ENCODE results near the gene NUAK1. TPM values are rescaled to one million over a fixed set of nuclear protein-coding genes. Genes with fewer than 3 reads are reported as not detected.
A peak's percentile ranks its signal among the peaks of the same experiment; 100 is the strongest.

Gene NUAK1
- total and polyA plus RNA-seq, 7 donors = 1.8 to 12.1 (median 5.8) TPM

DNA sequence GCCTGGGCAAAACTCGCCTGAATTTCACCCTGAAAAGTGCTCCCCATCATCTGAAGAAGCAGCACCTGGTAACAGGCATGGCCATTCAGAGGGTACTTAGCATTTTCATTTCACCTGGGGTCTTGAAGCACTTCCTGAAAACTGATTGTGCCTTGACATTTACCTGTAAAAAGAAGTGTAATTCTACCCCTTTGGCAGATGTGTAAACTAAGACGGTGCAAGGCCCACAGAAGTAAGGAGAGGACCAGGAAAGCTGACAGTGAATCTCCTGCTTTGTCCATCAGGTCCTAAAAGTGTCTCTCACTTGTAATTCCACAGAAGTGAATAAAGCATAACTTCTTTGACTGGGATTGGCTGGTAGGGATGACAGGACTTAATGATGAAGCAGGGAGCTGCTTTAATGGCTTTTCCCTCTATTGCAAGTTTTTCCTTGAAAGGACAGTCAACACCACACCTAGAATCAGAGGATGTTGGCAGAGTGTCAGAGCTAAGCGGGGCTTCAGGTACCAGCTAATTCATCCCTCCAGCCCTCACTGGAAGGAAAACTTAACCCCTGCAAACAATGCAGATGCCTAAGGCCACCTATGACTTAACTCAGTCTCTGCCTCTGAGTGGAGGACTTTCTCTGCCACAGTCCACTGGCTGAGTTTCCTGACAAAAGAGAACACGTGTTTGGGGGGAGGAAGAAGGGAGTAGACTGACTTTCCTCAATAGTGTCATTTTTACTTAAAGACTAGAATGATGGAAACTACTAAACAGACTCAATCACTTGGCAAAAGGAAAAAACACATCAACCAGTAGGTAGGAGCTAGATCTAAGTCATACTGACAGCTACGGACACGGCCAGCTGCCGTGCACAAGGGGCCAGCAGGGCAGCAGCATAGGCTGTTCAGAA, 74.7 kb downstream of the NUAK1 start:
- intact Hi-C loops (cut with DNase I) = no loop called here
- H3K9me3 ChIP-seq = no peaks in the 10 kb centered on the region
- DNase-seq = no peak
- no peaks in the 10 kb centered on the region for H3K27me3 ChIP-seq
- peaks cover 0 to 9% (median 0%) of the 10 kb centered on the region in 4 donors for H3K36me3 ChIP-seq
- no peak overlapping the region for H3K4me3 ChIP-seq
- no peak for TF ChIP-seq POLR2AphosphoS5 (IDR thresholded peaks at IDR 0.05)
- H3K27ac ChIP-seq = no peak overlapping the region
- no peaks in the 10 kb centered on the region for H3K4me1 ChIP-seq
- 78 to 80% methylated on average over 7 of the region's 7 CpGs for WGBS, 2 donors

- TF ChIP-seq CTCF (IDR thresholded peaks at IDR 0.05) (no peak), EP300 (IDR thresholded peaks at IDR 0.05) (no peak), POLR2A (IDR thresholded peaks at IDR 0.05) (no peak), POLR2AphosphoS5 (IDR thresholded peaks at IDR 0.05) (peak in 1 of 4 donors; percentile 4)
- H3K4me1 ChIP-seq = no peaks in the 10 kb centered on the region
- H3K27ac ChIP-seq = no peak overlapping the region
- H3K36me3 ChIP-seq = no peaks in the 10 kb centered on the region
- no peak overlapping the region for H3K4me3 ChIP-seq
- WGBS, 2 donors = 81 to 89% methylated on average over 5 of the region's 5 CpGs
- no peaks in the 10 kb centered on the region for H3K9me3 ChIP-seq
- intact Hi-C loops (cut with DNase I) = no loop called here
- no peaks in the 10 kb centered on the region for H3K27me3 ChIP-seq
- no peak for DNase-seq
Observed at GRCh38 chr12:106062693-106063092, 76.1 kb downstream of the NUAK1 start.

DNA sequence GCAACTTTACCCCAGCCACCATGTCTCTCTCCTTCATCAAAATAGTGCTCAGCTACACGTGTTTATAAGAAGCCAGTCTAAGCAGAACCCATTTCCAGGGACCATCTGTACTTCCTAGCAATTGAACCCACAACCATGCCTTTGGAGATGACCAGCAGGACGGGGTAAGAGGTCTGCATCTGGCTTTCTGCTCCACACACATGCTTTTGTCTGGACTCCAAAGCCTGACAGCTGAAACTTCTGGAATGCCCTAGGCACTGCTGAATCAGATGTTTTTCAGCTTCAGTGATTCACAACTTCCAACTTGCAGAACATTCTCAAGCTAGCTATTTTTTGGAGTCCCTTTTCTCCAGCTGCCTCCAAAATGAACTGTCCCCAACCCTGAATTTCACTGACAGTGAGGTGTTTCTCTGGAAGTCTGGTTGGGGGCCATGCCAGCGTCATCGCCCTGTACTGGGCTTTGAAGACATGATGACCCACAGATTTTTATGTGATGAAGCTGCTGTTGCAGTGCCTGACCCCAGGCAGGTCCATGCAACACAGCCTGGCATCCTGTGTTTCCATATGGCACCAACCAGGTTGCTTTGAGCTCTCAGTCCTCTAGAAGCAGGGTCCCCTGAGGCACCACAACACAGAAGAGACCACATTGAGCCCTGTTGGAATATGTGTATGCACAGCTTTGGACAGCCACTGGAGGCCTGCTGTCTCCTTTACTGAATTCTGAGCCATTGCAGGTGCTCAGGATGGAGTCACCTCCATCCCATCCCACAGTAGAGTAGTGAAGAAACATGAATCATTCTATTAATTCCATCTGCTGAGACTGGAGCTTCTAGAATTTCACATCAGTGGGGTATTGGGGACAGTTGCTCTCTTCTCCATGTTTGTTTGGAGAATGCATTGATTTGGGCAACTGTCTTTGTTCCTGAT, 80.2 kb downstream of the NUAK1 start:
- H3K4me1 ChIP-seq = no peaks in the 10 kb centered on the region
- intact Hi-C loops (cut with DNase I) = no loop called here
- 77 to 79% methylated on average over 4 of the region's 4 CpGs for WGBS, 2 donors
- H3K36me3 ChIP-seq = no peaks in the 10 kb centered on the region
- peaks cover 0 to 8% (median 0%) of the 10 kb centered on the region in 4 donors for H3K9me3 ChIP-seq
- no peaks in the 10 kb centered on the region for H3K27me3 ChIP-seq
- DNase-seq = no peak
- no peak overlapping the region for H3K27ac ChIP-seq
- TF ChIP-seq POLR2A (IDR thresholded peaks at IDR 0.05) (no peak), CTCF (IDR thresholded peaks at IDR 0.05) (no peak), POLR2AphosphoS5 (IDR thresholded peaks at IDR 0.05) (no peak), EP300 (IDR thresholded peaks at IDR 0.05) (no peak)
- no peak overlapping the region for H3K4me3 ChIP-seq

DNA sequence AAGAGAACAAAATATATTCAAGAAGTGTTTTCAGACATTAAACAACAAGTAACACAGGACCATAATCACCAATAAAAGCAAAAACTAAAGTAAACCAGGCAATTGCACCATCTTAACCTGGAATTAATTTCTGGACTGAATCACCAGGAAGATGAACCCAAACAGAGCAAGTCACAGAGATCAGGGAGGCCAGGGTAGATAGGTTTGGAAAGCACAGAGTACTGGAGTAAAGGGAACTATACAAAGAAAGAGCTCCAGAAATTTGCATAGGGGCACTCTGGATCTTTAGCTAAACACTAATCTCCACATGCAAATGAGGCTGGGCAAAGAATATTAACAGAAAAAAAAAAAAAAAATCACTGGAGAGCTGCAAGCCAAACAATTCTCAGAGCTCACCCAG, 84.7 kb downstream of the NUAK1 start:
- Histone ChIP-seq H3K4me3 (no peak overlapping the region), H3K27me3 (no peaks in the 10 kb centered on the region), H3K4me1 (no peaks in the 10 kb centered on the region), H3K36me3 (no peaks in the 10 kb centered on the region), H3K9me3 (peaks cover 0 to 8% (median 0%) of the 10 kb centered on the region in 4 donors), H3K27ac (no peak overlapping the region)
- no peak for DNase-seq
- intact Hi-C loops (cut with DNase I) = no loop called here
- TF ChIP-seq POLR2AphosphoS5 (IDR thresholded peaks at IDR 0.05) = no peak
- TF ChIP-seq EP300 (IDR thresholded peaks at IDR 0.05) = no peak
- no peak for TF ChIP-seq CTCF (IDR thresholded peaks at IDR 0.05)
- TF ChIP-seq POLR2A (IDR thresholded peaks at IDR 0.05) = no peak
